GM23338 (cell line): ENCODE measurements around the gene SLC48A1.

Source experiments
- EZH2 ChIP-seq: fragments of 200-600 bp; sonication (generic); IDR thresholded peaks from one replicate; pipeline ENCODE4 v1.8.0; 2017; ENCODE audit warnings: antibody characterized with exemption, mild to moderate bottlenecking, low read depth; ENCODE audit not compliant: unreplicated experiment
- JUNB ChIP-seq: IDR thresholded peaks from one replicate; pipeline ENCODE4 v1.6.1; 2016; ENCODE audit warnings: antibody characterized with exemption; ENCODE audit not compliant: unreplicated experiment
- TF ChIP-seq, protein P1 (sequence below), 2 experiments: fragments of 200-600 bp in 1 of 2; sonication (generic) in 1 of 2; conservative IDR thresholded peaks; 2 replicates each; pipeline versions ENCODE4 v1.5.1 to v1.6.1; 2016 to 2017; ENCODE audit warnings: antibody characterized with exemption in 2 of 2, low read depth in 2 of 2, mild to moderate bottlenecking in 2 of 2, moderate library complexity in 1 of 2
- TF ChIP-seq, protein P2 (sequence below): IDR thresholded peaks from one replicate; pipeline ENCODE4 v1.6.1; 2018; ENCODE audit warnings: antibody characterized with exemption; ENCODE audit not compliant: unreplicated experiment

DNA sequence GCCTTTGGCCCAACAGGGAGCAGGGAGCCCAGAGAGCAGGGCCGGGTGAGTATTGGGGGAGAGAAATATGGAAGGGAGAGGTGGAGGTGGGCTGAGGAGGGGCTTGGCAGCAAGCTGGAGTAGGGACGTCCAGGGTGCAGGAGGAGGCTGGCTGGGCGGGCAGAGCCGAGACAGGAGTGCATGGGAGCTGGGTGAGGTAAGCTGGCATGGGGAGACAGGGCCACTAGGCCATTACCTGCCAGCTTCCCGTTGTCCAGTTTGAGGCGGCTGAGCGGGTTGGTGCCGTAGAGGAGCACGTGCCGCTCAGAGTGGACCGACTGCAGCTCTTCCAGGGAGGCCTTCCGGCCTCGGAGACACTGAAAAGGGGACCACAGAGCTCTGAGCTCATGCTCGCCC is 18.3 kb downstream of the SLC48A1 start:
- TF ChIP-seq EZH2 (no peak), JUNB (no peak)
- TF ChIP-seq, protein P1, sequence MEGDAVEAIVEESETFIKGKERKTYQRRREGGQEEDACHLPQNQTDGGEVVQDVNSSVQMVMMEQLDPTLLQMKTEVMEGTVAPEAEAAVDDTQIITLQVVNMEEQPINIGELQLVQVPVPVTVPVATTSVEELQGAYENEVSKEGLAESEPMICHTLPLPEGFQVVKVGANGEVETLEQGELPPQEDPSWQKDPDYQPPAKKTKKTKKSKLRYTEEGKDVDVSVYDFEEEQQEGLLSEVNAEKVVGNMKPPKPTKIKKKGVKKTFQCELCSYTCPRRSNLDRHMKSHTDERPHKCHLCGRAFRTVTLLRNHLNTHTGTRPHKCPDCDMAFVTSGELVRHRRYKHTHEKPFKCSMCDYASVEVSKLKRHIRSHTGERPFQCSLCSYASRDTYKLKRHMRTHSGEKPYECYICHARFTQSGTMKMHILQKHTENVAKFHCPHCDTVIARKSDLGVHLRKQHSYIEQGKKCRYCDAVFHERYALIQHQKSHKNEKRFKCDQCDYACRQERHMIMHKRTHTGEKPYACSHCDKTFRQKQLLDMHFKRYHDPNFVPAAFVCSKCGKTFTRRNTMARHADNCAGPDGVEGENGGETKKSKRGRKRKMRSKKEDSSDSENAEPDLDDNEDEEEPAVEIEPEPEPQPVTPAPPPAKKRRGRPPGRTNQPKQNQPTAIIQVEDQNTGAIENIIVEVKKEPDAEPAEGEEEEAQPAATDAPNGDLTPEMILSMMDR (conservative IDR thresholded peaks at IDR 0.05; ENCODE audit: low read depth in 2 of 2), result no peak
- TF ChIP-seq, protein P2, sequence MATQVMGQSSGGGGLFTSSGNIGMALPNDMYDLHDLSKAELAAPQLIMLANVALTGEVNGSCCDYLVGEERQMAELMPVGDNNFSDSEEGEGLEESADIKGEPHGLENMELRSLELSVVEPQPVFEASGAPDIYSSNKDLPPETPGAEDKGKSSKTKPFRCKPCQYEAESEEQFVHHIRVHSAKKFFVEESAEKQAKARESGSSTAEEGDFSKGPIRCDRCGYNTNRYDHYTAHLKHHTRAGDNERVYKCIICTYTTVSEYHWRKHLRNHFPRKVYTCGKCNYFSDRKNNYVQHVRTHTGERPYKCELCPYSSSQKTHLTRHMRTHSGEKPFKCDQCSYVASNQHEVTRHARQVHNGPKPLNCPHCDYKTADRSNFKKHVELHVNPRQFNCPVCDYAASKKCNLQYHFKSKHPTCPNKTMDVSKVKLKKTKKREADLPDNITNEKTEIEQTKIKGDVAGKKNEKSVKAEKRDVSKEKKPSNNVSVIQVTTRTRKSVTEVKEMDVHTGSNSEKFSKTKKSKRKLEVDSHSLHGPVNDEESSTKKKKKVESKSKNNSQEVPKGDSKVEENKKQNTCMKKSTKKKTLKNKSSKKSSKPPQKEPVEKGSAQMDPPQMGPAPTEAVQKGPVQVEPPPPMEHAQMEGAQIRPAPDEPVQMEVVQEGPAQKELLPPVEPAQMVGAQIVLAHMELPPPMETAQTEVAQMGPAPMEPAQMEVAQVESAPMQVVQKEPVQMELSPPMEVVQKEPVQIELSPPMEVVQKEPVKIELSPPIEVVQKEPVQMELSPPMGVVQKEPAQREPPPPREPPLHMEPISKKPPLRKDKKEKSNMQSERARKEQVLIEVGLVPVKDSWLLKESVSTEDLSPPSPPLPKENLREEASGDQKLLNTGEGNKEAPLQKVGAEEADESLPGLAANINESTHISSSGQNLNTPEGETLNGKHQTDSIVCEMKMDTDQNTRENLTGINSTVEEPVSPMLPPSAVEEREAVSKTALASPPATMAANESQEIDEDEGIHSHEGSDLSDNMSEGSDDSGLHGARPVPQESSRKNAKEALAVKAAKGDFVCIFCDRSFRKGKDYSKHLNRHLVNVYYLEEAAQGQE, result no peak
